Lower leg skin (tissue), 3 donors: ENCODE results near the gene INSYN2A.

Source experiments
- POLR2A ChIP-seq, 2 donors: fragments of 450-650 bp; IDR thresholded peaks; one replicate each; pipeline ENCODE4 v1.6.1; 2016 to 2017; ENCODE audit warnings: antibody characterized with exemption in 2 of 2, mild to moderate bottlenecking in 1 of 2, moderate library complexity in 1 of 2
- TF ChIP-seq, protein P1 (sequence below), 3 donors: fragments of 450-650 bp; IDR thresholded peaks; one replicate each; pipeline ENCODE4 v1.5.1; 2016; ENCODE audit warnings: antibody characterized with exemption in 3 of 3, mild to moderate bottlenecking in 3 of 3, moderate library complexity in 2 of 3

DNA sequence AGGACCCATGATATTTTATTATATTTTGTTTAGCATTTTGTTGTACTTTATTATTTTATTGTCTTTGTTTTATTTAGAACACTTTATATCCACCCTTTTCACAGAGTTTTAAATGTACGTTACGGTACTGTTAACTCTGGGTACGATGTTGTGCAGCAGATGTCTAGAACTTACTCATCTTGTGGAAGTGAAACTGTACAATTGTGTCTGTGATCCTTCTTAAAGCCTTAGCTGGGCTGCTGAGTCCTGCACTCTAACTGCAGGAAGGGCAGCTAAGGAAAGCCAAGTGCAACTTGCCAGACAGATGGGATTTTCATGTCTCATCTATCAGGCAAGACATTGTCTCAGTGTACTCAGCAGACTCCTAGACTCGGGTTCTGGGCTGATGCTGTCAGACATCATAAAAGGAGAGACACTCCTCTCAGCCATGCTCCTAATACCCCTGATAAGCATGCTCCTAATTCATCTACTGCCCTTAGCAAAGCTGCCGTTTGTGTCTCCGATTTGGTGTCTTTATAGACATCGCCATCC, 14.6 kb upstream of the INSYN2A start:
- TF ChIP-seq, protein P1, sequence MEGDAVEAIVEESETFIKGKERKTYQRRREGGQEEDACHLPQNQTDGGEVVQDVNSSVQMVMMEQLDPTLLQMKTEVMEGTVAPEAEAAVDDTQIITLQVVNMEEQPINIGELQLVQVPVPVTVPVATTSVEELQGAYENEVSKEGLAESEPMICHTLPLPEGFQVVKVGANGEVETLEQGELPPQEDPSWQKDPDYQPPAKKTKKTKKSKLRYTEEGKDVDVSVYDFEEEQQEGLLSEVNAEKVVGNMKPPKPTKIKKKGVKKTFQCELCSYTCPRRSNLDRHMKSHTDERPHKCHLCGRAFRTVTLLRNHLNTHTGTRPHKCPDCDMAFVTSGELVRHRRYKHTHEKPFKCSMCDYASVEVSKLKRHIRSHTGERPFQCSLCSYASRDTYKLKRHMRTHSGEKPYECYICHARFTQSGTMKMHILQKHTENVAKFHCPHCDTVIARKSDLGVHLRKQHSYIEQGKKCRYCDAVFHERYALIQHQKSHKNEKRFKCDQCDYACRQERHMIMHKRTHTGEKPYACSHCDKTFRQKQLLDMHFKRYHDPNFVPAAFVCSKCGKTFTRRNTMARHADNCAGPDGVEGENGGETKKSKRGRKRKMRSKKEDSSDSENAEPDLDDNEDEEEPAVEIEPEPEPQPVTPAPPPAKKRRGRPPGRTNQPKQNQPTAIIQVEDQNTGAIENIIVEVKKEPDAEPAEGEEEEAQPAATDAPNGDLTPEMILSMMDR (IDR thresholded peaks at IDR 0.05) = no peak
- TF ChIP-seq POLR2A (IDR thresholded peaks at IDR 0.05) = no peak
